ENCODE measurements around the gene ZNF30.

Gene ZNF30

DNA sequence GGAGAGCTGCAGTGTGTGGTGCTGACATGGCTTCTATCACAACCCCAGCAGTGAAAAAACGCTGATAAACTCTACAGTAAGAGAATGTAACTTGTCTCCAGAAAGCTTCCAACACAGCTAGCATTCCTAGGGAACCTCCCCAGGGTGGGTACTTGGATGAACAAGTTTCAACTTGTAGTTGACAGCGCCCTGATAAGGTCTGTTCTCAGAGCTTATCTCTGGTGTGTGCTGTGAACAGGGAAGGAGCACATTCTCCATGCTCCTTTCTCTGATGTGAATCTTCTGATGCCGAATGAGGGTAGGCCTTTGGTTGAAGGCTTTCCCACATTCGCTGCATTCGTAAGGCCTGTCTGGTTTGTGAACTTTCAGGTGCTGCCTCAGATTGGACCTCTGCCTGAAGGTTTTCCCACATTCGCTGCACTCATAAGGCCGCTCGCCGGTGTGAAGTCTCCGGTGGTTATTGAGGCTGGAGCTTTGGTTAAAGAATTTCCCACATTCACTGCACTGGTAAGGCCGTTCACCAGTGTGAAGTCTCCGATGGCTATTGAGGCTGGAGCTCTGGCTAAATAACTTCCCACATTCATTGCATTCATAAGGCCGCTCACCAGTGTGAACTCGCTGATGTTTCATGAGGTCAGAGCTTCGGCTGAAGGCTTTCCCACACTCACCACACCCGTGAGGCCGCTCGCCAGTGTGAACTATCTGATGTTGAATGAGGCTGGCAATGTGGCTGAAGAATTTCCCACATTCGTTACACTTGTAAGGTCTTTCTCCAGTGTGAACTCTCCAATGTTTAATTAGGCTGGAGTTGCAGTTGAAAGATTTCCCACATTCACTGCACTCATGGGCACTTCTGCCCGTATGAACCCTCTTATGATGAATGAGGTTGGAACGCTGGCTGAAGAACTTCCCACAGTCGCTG, 31.4 kb downstream of the ZNF30 start:
- Histone ChIP-seq H3K27me3 (ENCODE audit: insufficient read depth, poor library complexity, severe bottlenecking) (no peaks in the 10 kb centered on the region), H3K4me3 (replicated peaks; ENCODE audit: insufficient read depth, low read length) (no peak overlapping the region), H3K27ac (replicated peaks) (no peak overlapping the region)
- no peak for DNase-seq (ENCODE audit: low read depth in 1 of 2, low spot score in 1 of 2)
- TF ChIP-seq, protein P1, sequence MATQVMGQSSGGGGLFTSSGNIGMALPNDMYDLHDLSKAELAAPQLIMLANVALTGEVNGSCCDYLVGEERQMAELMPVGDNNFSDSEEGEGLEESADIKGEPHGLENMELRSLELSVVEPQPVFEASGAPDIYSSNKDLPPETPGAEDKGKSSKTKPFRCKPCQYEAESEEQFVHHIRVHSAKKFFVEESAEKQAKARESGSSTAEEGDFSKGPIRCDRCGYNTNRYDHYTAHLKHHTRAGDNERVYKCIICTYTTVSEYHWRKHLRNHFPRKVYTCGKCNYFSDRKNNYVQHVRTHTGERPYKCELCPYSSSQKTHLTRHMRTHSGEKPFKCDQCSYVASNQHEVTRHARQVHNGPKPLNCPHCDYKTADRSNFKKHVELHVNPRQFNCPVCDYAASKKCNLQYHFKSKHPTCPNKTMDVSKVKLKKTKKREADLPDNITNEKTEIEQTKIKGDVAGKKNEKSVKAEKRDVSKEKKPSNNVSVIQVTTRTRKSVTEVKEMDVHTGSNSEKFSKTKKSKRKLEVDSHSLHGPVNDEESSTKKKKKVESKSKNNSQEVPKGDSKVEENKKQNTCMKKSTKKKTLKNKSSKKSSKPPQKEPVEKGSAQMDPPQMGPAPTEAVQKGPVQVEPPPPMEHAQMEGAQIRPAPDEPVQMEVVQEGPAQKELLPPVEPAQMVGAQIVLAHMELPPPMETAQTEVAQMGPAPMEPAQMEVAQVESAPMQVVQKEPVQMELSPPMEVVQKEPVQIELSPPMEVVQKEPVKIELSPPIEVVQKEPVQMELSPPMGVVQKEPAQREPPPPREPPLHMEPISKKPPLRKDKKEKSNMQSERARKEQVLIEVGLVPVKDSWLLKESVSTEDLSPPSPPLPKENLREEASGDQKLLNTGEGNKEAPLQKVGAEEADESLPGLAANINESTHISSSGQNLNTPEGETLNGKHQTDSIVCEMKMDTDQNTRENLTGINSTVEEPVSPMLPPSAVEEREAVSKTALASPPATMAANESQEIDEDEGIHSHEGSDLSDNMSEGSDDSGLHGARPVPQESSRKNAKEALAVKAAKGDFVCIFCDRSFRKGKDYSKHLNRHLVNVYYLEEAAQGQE (IDR thresholded peaks at IDR 0.05; ENCODE audit: insufficient replicate concordance, low read depth), result no peak
- TF ChIP-seq SPI1 (IDR thresholded peaks at IDR 0.05; ENCODE audit: borderline replicate concordance, low read depth) (no peak), GABPA (IDR thresholded peaks at IDR 0.05; ENCODE audit: low read depth) (no peak), POLR2AphosphoS5 (IDR thresholded peaks at IDR 0.05; ENCODE audit: low read depth) (no peak)
- TF ChIP-seq, protein P2, sequence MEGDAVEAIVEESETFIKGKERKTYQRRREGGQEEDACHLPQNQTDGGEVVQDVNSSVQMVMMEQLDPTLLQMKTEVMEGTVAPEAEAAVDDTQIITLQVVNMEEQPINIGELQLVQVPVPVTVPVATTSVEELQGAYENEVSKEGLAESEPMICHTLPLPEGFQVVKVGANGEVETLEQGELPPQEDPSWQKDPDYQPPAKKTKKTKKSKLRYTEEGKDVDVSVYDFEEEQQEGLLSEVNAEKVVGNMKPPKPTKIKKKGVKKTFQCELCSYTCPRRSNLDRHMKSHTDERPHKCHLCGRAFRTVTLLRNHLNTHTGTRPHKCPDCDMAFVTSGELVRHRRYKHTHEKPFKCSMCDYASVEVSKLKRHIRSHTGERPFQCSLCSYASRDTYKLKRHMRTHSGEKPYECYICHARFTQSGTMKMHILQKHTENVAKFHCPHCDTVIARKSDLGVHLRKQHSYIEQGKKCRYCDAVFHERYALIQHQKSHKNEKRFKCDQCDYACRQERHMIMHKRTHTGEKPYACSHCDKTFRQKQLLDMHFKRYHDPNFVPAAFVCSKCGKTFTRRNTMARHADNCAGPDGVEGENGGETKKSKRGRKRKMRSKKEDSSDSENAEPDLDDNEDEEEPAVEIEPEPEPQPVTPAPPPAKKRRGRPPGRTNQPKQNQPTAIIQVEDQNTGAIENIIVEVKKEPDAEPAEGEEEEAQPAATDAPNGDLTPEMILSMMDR (IDR thresholded peaks at IDR 0.05; ENCODE audit: insufficient read depth, low read length), result no peak

GRCh38 chr19:34959021-34959420, 32.3 kb downstream of the ZNF30 start:
- Histone ChIP-seq H3K4me3 (replicated peaks; ENCODE audit: insufficient read depth, low read length) (no peak overlapping the region), H3K27me3 (ENCODE audit: insufficient read depth, poor library complexity, severe bottlenecking) (no peaks in the 10 kb centered on the region), H3K27ac (replicated peaks) (no peak overlapping the region)
- no peak for DNase-seq (ENCODE audit: low read depth in 1 of 2, low spot score in 1 of 2)
- TF ChIP-seq, protein P1 (IDR thresholded peaks at IDR 0.05; ENCODE audit: insufficient replicate concordance, low read depth), result no peak
- TF ChIP-seq POLR2AphosphoS5 (IDR thresholded peaks at IDR 0.05; ENCODE audit: low read depth), result no peak

- Histone ChIP-seq H3K27me3 (ENCODE audit: insufficient read depth, poor library complexity, severe bottlenecking) (no peaks in the 10 kb centered on the region), H3K4me3 (replicated peaks; ENCODE audit: insufficient read depth, low read length) (no peak overlapping the region), H3K27ac (replicated peaks) (no peak overlapping the region)
- TF ChIP-seq SPI1 (IDR thresholded peaks at IDR 0.05; ENCODE audit: borderline replicate concordance, low read depth) (no peak), GABPA (IDR thresholded peaks at IDR 0.05; ENCODE audit: low read depth) (no peak), POLR2AphosphoS5 (IDR thresholded peaks at IDR 0.05; ENCODE audit: low read depth) (no peak)
- TF ChIP-seq, protein P1 (IDR thresholded peaks at IDR 0.05; ENCODE audit: insufficient replicate concordance, low read depth), result no peak
- TF ChIP-seq, protein P2 (IDR thresholded peaks at IDR 0.05; ENCODE audit: insufficient read depth, low read length), result no peak
- no peak for DNase-seq (ENCODE audit: low read depth in 1 of 2, low spot score in 1 of 2)
These were observed 33.6 kb downstream of the ZNF30 start for GRCh38 chr19:34960103-34960805.
